Measurements from ENCODE around the gene B3GALNT2.

GRCh38 chr1:235441159-235441685, 63.0 kb downstream of the B3GALNT2 start:
- TF ChIP-seq CTCF (IDR thresholded peaks at IDR 0.05): no peak
- TF ChIP-seq POLR2AphosphoS5 (IDR thresholded peaks at IDR 0.05): no peak
- no peak for TF ChIP-seq POLR2A (IDR thresholded peaks at IDR 0.05)

Data from breast epithelium (tissue), 3 donors.